ENCODE results near the gene PPFIA4. TPM values are rescaled to one million over a fixed set of nuclear protein-coding genes. Genes with fewer than 3 reads are reported as not detected.
"Not testable (repeated sequence)": the region's sequence is repeated elsewhere in the genome, so short reads cannot be mapped to it uniquely, and the experiment has no call there.

The PPFIA4 gene
- total RNA-seq, 1 experiment from 2014 or later: 10.8 TPM

DNA sequence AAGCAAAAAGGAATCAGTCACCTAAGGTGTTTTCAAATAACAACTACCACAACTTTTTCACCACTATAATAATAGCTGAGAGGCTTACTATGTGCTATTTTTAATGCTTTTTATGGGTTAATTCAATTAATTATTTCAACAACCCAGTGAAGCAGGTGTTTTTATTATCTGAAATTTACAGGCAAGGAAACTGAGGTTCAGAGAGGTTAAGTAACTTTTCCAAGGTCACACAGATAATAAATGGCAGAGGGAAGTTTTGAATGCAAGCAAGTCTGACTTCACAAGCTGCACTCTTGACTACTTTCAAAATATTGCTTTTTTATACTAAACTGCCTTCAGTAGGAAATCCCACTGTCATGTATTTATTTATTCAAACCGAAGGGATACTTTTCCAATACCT, 23.3 kb upstream of the PPFIA4 start:
- Histone ChIP-seq H3K4me2 (ENCODE audit: low read length) (no peak overlapping the region), H3K27me3 (ENCODE audit: insufficient read depth, low read length) (no peaks in the 10 kb centered on the region), H3K4me1 (ENCODE audit: control insufficient read depth in 1 of 2, insufficient read depth in 2 of 2, low read length in 2 of 2) (peaks cover 5 to 13% of the 10 kb centered on the region in 2 experiments), H3K36me3 (ENCODE audit: control insufficient read depth in 1 of 2, insufficient read depth in 2 of 2, low read length in 2 of 2) (no peaks in the 10 kb centered on the region), H3K4me3 (replicated peaks in 1 of 2; ENCODE audit: low read depth in 1 of 2, low read length in 2 of 2) (no peak overlapping the region), H3K9me3 (ENCODE audit: control insufficient read depth in 1 of 2, insufficient read depth in 1 of 2, low read depth in 1 of 2, low read length in 2 of 2) (no peaks in the 10 kb centered on the region), H3K9me2 (ENCODE audit: insufficient read depth) (no peaks in the 10 kb centered on the region), H3K9ac (ENCODE audit: low read length) (no peak overlapping the region), H3K79me2 (ENCODE audit: insufficient read depth, low read length) (peaks cover 7% of the 10 kb centered on the region), H4K20me1 (ENCODE audit: insufficient read depth) (no peaks in the 10 kb centered on the region), H2AFZ (ENCODE audit: low read depth, low read length, poor library complexity, severe bottlenecking) (no peak overlapping the region), H3K27ac (ENCODE audit: low read depth, low read length) (no peak overlapping the region)
- intact Hi-C loops (cut with micrococcal nuclease): no loop called here
- ChIA-PET POLR2A (no interaction called here), CTCF (no interaction called here), RAD21 (ENCODE audit: low non-redundant PET in 1 of 2, low total read pairs in 2 of 2, uncharacterized antibody in 2 of 2, unreplicated experiment in 2 of 2) (no interaction called here)
- no peak for ATAC-seq
- no peak for TF ChIP-seq EGR1 (IDR thresholded peaks at IDR 0.05; ENCODE audit: low read depth)
- no peak for TF ChIP-seq SRF (IDR thresholded peaks at IDR 0.05; ENCODE audit: low read depth)
- TF ChIP-seq, protein P1, sequence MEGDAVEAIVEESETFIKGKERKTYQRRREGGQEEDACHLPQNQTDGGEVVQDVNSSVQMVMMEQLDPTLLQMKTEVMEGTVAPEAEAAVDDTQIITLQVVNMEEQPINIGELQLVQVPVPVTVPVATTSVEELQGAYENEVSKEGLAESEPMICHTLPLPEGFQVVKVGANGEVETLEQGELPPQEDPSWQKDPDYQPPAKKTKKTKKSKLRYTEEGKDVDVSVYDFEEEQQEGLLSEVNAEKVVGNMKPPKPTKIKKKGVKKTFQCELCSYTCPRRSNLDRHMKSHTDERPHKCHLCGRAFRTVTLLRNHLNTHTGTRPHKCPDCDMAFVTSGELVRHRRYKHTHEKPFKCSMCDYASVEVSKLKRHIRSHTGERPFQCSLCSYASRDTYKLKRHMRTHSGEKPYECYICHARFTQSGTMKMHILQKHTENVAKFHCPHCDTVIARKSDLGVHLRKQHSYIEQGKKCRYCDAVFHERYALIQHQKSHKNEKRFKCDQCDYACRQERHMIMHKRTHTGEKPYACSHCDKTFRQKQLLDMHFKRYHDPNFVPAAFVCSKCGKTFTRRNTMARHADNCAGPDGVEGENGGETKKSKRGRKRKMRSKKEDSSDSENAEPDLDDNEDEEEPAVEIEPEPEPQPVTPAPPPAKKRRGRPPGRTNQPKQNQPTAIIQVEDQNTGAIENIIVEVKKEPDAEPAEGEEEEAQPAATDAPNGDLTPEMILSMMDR (IDR thresholded peaks at IDR 0.05 in 2 of 3, conservative IDR thresholded peaks at IDR 0.05 in 1 of 3; ENCODE audit: borderline replicate concordance in 1 of 3, insufficient read depth in 1 of 3, low read depth in 2 of 3, low read length in 2 of 3): no peak
- no peak for TF ChIP-seq ELF1 (IDR thresholded peaks at IDR 0.05; ENCODE audit: borderline replicate concordance, low read depth)
- no peak for TF ChIP-seq CEBPB (IDR thresholded peaks at IDR 0.05; ENCODE audit: low read depth)
- TF ChIP-seq RAD21 (IDR thresholded peaks at IDR 0.05; ENCODE audit: low read depth): no peak
- TF ChIP-seq TCF7L2 (IDR thresholded peaks at IDR 0.05; ENCODE audit: borderline replicate concordance, extremely low read depth, insufficient read depth, insufficient read length): no peak
- TF ChIP-seq JUND (IDR thresholded peaks at IDR 0.05): no peak
- no peak for TF ChIP-seq EZH2phosphoT487 (IDR thresholded peaks at IDR 0.05; ENCODE audit: borderline replicate concordance)
- TF ChIP-seq, protein P2, sequence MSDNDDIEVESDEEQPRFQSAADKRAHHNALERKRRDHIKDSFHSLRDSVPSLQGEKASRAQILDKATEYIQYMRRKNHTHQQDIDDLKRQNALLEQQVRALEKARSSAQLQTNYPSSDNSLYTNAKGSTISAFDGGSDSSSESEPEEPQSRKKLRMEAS (IDR thresholded peaks at IDR 0.05): no peak
- no peak for TF ChIP-seq SP1 (IDR thresholded peaks at IDR 0.05; ENCODE audit: low read depth)
- DNase-seq (ENCODE audit: low read depth, low spot score): no peak
- no TSS peak for BruUV-seq (replicated peaks)

DNA sequence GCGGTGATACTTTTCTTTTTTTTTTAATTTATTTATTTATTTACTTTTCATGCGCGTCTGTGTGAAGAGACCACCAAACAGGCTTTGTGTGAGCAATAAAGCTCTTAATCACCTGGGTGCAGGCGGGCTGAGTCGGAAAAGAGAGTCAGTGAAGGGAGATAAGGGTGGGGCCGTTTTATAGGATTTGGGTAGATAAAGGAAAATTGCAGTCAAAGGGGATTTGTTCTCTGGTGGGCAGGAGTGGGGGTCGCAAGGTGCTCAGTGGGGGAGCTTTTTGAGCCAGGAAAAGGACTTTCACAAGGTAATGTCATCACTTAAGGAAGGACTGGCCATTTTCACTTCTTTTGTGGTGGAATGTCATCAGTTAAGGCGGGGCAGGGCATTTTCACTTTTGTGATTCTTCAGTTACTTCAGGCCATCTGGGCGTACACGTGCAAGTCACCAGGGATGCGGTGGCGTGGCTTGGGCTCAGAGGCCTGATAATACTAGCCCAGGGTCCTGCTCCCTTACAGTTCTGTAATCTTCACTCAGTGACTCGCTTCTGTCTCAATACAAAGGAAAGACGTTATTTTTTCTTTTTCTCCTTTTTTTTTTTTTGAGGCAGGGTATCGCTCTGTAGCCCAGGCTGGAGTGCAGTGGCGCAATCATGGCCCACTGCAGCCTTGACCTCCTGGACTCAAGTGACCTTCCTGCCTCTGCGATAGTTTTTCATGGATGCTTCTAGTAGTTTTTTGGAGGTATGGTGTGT, 20.7 kb upstream of the PPFIA4 start:
- Histone ChIP-seq H3K4me1 (ENCODE audit: control insufficient read depth in 1 of 2, insufficient read depth in 2 of 2, low read length in 2 of 2) (peaks cover 11 to 18% of the 10 kb centered on the region in 2 experiments), H3K9ac (ENCODE audit: low read length) (peak overlapping the region; percentile 86), H3K27ac (ENCODE audit: low read depth, low read length) (peak overlapping the region; percentile 82; the same call in 1 of the 2 replicates), H3K4me2 (ENCODE audit: low read length) (peak overlapping the region; percentile 81), H3K79me2 (ENCODE audit: insufficient read depth, low read length) (peaks cover 33% of the 10 kb centered on the region), H3K4me3 (replicated peaks in 1 of 2; ENCODE audit: low read depth in 1 of 2, low read length in 2 of 2) (peak overlapping the region in 1 of 2 experiments; percentile 87; a peak in 3 of 4 replicates)
- POLR2A ChIA-PET: interaction anchor here (1.5 kb wide), 1 partner anchor 51 kb away, joined by 5 read pairs; no protein-coding TSS in a partner anchor
- BruUV-seq (replicated peaks); ATAC-seq; DNase-seq (ENCODE audit: low read depth, low spot score); H2AFZ ChIP-seq (ENCODE audit: low read depth, low read length, poor library complexity, severe bottlenecking); H3K36me3 ChIP-seq (ENCODE audit: control insufficient read depth in 1 of 2, insufficient read depth in 2 of 2, low read length in 2 of 2); RAD21 ChIA-PET (ENCODE audit: low non-redundant PET in 1 of 2, low total read pairs in 2 of 2, uncharacterized antibody in 2 of 2, unreplicated experiment in 2 of 2); H3K9me3 ChIP-seq (ENCODE audit: control insufficient read depth in 1 of 2, insufficient read depth in 1 of 2, low read depth in 1 of 2, low read length in 2 of 2); H3K27me3 ChIP-seq (ENCODE audit: insufficient read depth, low read length); H4K20me1 ChIP-seq (ENCODE audit: insufficient read depth); CTCF ChIA-PET; H3K9me2 ChIP-seq (ENCODE audit: insufficient read depth); intact Hi-C loops (cut with micrococcal nuclease): not testable (repeated sequence)

Measured in HCT116 (cell line).